Stimulated activated CD4-positive, alpha-beta T cell treated with anti-CD3 and anti-CD28 coated beads, Interleukin-2, amount 100 ng/mL, for 4 hours (primary cell): Measurements from ENCODE around the gene INPP5D.
A peak's percentile ranks its signal among the peaks of the same experiment; 100 is the strongest.

ENCODE experiments used
- DNase-seq: peaks from one replicate; pipeline ENCODE4 v3.0.0-alpha.2; 2020; ENCODE audit warnings: low read depth

INPP5D gene

DNA sequence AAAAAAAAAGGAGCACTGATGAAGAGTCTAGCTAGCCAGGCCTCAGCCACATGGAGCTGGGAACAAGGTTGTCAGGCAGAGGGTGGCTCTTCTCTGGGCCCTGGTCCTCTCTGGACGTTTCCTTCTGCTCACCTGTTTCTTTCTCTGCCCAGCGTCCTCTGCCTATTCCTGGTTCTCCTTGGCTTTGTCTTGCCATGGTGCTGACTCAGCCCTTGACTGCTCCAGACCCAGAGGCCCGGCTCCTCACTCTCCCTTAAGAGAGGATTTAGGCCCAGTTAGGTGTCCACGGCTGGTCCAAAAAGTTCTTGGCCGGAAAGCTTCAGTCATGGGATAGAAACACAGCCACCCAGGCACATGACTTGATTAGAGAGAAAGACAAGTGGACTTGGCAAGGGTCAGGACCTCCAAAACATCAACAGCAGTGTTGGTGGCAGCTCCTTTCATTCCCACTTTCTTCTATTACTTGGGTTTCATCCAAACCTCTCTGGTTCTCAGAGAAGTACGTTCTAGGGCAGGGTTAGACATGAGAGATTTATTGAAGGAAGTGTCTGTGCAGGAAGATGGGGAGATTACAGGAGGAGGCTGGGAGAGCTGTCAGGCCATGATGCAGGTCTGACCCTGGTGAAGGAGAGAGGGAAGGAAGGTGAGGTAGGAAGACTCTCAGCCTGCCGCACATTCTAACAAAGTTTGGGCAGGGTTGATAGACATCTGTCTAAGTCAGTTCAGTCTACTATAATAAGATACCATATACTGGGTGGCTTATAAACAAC lies 176.9 kb downstream of the INPP5D start:
- DNase-seq: no peak

DNA sequence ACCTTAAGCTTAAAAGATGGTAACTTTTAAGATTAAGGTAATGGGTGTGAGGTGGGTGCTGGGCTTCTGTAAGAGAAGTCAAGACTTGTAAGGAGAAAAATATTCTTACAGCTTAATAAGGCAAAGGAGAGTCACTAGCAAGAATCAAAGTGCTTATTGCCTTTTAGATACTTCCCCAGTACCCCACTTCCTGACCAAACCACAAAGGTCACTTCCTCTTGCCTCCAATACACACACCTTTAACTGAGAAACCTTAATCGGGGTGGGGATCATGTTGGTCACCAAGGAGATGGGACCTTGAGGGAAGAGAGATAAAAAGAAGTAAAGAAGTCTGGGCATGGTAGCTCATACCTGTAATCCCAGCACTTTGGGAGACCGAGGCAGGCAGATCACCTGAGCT lies 180.8 kb downstream of the INPP5D start:
- DNase-seq: no peak

DNA sequence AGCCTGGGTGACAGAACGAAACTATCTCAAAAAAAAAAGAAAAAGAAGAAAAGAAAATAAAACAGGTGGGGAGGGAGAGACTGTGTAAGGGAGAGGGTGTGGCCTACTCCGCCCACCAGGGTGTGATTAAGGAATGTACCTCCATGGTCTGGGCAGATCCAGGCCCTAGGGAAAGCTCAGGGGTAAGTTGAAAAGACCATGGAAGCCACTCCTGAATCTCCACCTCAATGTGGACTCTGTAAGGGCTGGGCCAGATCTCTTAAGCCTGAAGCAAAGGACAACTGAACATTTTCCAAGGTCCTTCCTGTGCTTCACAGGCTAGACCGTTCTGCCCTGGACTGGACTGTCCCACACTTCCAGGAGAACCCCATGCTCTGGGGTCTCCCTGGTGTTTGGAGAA lies 181.7 kb downstream of the INPP5D start:
- DNase-seq: no peak

DNA sequence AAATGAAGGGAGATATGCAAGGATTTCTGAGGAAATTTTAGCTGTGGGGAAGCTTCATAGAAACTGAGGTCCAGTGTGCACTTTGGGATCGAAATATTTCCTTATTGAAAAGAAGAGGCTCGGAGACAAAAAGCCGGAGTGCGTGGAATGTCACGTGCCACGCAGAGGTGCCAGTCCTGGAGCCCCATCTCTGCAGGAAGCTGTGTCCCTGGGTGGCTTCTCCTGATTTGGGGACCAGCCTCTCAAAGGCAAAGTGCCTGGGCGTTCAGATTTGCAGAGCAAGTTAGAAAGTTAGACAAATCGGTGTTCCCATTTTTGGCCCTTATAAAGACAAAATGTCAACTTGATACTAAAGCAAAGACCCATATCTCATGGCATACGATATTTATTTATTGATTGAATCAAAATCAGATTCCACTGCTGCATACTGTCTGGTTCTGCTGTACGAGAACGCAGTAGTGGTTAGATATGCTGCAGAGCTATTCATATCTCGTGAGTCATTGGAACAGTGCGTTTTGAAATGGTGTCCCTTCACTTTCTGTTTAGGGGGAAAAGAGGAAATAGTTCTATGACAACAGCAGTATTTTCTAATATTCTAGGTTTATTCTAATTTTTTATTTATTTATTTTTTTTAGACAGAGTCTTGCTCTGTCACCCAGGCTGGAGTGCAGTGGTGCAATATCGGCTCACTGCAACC lies 182.2 kb downstream of the INPP5D start:
- no peak for DNase-seq

DNA sequence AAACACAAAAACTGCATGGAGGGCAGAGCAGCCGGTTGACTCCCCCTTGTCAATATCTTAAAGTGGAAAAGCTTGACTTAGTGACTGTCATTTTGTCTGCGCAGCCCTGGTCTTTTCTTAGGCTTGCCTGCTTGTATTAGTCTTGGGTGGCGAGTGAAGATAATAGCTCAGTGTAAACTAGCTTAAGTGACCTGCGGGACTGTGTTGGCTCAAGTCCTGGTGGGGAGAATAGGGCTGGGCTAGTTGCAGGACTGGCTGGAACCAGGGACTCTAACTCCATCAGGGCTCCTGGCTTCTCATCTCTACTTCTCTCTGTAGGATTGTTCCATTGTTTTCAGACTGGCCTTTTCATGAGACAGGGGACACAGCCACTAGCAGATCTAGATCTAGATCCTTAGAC lies 183.2 kb downstream of the INPP5D start:
- DNase-seq: no peak

DNA sequence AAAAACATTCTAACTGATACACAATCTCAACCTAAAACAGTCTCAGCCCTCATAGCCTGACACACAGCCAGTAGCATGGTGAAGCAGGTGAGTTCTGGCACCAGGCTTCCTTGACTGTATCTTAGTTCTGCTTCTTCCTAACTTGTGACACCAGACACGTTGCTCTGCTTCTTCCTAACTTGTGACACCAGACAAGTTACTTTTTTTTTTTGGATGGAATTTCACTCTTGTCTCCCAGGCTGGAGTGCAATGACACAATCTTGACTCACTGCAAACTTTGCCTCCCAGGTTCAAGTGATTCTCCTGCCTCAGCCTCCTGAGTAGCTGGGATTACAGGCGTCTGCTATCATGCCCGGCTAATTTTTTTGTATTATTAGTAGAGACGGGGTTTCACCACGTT lies 184.7 kb downstream of the INPP5D start:
- no peak for DNase-seq

DNA sequence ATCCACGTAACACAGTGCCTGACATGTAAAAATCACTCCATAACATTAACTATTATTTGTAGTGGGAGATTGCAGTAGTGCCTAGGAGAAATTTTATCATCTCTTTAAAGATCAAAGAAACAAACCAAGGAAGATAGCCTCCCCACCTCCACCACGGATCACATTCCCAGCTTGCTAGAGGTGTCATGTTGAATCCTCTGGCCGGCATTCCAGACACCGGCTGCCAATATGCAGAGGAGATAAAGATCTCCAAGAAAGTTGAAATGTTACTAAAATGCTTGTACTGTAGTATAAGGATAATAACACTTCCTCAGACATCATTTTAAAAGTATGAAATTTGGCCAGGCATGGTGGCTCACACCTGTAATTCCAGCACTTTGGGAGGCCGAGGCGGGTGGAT lies 185.3 kb downstream of the INPP5D start:
- no peak for DNase-seq

DNA sequence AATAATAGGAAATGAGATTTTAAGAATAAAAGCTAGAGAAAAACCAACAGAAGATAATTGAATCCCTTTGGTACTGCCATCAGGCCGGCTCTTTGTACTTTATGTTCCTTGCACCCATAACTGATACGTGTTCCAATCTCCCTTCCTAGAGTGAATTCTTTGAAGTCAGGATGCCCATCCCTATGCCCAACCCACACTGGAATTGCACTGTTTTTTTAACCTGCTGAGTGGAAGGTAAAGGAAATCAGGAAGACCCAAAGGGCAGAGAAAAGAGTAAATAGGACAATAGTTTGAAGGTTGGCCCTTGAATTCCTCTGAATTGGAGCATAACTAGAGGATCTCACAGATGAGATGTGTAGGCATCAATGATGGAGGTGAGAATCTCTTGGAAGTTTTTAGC lies 187.0 kb downstream of the INPP5D start:
- DNase-seq: no peak

DNA sequence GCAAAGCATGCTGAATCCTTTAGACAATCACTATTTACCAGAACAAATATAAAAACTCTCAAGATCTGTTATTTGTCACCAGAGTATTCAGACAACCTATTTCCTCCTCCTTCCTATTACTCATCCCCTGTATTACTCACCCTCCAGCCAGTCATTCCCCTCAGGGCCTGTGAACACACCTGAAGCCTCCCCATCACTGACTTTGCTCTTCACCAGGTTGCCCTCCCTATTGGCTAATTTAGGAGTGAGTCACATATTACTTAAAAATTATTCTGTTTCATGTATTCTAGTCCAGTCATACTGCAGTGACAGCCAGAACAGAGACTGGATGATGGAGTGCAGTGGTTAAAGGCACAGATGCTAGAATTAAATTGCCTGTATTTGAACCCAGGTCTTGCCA lies 187.6 kb downstream of the INPP5D start:
- DNase-seq: peak; percentile 72

DNA sequence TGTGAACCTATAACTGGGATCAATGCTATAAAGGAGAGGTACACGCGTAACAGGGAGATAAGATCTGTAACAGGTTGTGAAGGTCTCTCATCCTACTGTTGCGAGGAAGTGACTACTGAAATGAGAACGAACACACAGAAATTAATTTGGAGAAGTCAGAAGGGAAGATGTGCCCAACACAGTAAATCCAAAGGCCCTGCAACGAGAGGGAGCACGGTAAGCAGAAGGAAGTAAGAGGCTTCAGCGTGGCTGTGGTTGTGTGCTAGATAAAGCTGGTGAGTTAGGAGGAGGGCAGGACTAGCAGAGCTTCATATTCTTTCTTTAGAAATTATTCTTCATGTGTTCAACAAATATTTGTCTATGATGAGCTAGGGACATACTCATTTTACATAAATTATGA lies 188.9 kb downstream of the INPP5D start:
- no peak for DNase-seq

DNA sequence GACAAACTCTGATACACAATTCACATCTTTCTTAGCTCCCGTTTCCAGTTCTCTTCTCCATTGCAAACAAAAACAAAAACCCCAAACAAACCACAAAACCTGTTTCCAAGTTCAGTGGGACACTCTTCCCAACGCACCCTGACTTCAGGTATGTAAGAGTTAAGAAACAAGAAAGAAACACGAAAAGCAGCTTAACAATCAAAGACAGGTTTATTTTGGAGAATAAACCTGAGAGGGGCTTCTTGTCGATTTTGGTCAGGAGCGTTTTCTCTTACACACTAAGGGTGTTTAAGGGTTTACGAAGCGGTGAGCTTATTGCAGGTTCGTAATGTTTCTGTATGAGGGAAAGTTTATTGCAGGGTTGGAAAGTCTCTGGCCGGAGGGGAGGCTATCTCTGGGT lies 190.4 kb downstream of the INPP5D start:
- DNase-seq: no peak

DNA sequence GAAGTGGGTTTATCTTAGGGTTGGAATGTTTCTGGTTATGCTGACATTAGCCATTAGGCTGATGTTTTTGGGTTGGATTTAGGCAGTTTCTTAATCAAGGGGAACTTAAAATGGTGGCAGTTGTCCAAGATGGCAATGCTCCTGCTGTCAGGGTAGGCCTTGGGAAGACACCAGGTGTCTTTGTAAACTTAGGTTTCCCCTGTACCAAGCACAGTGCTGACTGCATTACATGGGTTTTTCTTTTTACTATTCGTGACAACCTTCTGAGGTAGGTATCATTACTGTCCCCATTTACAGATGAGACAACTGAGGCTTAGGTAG lies 190.8 kb downstream of the INPP5D start:
- no peak for DNase-seq

DNA sequence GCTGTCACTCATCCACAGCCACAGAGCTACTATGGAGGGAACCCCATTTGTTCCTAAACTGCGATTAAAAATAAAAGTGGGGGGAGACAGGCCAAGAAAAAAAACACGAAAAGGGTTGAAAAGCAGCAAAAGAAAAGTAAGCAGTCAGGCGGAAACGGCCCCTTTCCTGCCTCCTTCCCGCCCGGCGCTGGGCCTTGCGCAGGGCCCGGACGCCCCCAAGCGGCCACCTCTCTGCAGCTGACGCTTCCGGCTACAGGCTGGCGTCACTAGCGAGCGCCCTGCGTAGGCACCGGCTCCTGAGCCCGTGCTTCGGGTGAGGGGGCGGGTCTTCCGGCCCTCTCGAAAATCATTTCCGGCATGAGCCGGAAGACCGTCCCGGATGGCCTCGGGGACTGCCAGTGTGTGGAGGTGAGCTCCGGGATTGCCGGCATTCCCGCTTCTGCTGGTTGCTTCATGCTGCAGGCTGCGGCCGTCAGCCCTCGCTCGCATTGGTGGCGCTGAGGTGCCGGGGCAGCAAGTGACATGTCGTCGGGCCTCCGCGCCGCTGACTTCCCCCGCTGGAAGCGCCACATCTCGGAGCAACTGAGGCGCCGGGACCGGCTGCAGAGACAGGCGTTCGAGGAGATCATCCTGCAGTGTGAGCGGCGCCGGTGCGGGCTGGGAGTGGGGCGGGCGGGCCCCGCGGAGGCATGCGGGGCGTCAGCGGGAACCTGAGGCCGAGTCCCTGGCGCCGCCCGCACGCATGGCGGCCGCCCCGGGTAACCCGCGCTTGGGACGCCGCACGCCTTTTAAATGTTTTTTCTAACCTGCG lies 191.4 kb downstream of the INPP5D start, which contains the start of gene ATG16L1:
TSS of gene ATG16L1 (plus strand) at position 368 of the 811 bp plus-strand sequence. CDS start at position 523, 155 bp downstream.
- DNase-seq: peak; percentile 95

DNA sequence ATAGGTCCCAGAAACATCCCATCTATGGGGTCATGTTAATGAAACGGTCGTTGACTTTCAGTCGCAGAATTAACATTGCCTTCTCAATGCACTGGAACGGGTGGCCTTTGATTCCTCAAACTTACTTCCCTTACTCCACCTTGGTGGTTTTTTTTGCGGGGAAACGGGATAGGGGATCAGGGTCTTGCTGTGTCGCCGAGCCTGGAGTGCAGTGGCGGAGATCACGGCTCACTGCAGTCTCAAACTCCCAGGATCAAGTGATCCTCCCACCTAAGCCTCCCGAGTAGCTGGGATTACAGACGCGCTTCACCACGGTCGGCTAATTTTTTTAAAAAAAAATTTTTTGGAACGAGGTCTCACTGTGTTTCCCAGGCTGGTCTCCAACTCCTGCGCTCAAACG lies 192.1 kb downstream of the INPP5D start:
- DNase-seq: no peak

DNA sequence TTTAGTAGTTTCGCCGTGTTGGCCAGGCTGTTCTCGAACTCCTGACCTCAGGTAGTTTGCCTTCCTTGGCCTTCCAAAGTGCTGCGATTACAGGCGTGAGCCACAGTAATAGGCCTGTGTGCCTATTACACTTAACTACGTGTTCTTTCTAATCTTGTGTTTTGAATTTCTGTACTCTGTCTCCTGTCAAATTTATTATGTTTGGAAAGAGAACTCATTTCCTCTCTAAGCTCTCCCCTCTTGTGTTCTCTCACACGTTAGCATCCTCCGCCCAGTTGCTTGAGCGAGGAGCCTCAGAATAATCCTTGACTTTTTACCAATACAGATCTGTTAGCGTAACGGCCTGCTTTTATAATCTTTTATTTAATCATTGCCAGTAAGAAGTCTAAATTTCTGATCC lies 195.0 kb downstream of the INPP5D start:
- DNase-seq: no peak

DNA sequence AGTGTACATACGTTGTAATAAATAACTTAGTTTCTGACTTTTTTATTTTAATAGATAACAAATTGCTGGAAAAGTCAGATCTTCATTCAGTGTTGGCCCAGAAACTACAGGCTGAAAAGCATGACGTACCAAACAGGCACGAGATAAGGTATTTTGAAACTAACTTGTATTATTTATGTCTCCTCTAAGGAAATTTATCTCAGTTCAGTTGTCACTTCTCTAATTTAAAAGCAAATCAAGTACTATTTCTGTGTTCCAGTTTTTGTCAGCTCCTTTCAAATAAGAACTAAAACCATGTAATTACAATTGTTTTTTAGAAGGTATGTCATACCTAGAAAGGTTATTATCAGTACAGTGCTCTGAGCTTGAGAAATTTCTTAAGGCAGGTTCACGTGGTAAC lies 195.9 kb downstream of the INPP5D start:
- DNase-seq: no peak
